ENCODE measurements around the gene ANKS1A. TPM values are rescaled to one million over a fixed set of nuclear protein-coding genes. Genes with fewer than 3 reads are reported as not detected.

ANKS1A gene
- total and polyA plus RNA-seq, 2 of the 4 experiments (the other 2 are of a cell fraction) = 7.2 to 7.5 TPM

DNA sequence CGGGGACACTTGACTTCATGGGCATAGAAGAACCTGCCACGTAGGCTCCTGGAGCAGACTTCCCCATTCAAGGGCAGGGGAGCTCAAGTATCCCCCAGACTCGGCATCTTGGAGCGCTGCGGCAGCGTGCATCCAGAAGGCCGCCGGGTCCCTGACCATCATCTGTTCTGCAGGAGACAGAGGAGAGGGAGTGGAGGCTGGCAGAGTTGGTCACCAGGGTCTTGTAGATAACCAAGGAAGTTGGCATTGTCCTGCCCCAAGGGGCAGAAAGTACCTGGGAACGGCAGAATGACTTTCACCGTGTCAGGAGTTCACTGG lies 169.3 kb downstream of the ANKS1A start (continued):
- no peak for TF ChIP-seq RCOR1 (IDR thresholded peaks at IDR 0.05; ENCODE audit: insufficient replicate concordance, low read length)
- no peak for TF ChIP-seq ELK1 (IDR thresholded peaks at IDR 0.05; ENCODE audit: borderline replicate concordance, low read depth, low read length)

- Histone ChIP-seq H2BK20ac (ENCODE audit: low read depth, low read length) (no peak overlapping the region), H3K9me3 (ENCODE audit: control insufficient read depth, insufficient read depth, low read length) (no peaks in the 10 kb centered on the region), H3K27me3 (ENCODE audit: control insufficient read depth, insufficient read depth, low read length) (no peaks in the 10 kb centered on the region), H2AK5ac (ENCODE audit: low read depth, low read length) (no peak overlapping the region), H4K5ac (ENCODE audit: low read depth, low read length) (no peak overlapping the region), H3K79me1 (ENCODE audit: low read depth in 1 of 2, low read length in 2 of 2) (no peaks in the 10 kb centered on the region), H3K36me3 (ENCODE audit: control insufficient read depth, insufficient read depth, low read length) (peaks cover 25% of the 10 kb centered on the region), H2BK15ac (ENCODE audit: low read depth, low read length) (no peak overlapping the region), H2AK9ac (replicated peaks; ENCODE audit: low read depth, low read length, poor library complexity) (no peak overlapping the region), H3K4me3 (ENCODE audit: insufficient read depth, low read depth, low read length) (no peak overlapping the region), H3K18ac (ENCODE audit: low read depth, low read length) (no peak overlapping the region), H4K20me1 (ENCODE audit: insufficient read depth, low read length) (no peaks in the 10 kb centered on the region), H3K14ac (replicated peaks; ENCODE audit: low read depth, low read length) (no peak overlapping the region), H3K9me1 (ENCODE audit: insufficient read depth, low read length) (peaks cover 3% of the 10 kb centered on the region; the same call in 1 of the 2 replicates), H3K9ac (ENCODE audit: low read depth, low read length) (no peak overlapping the region), H3K4me2 (ENCODE audit: low read depth, low read length) (no peak overlapping the region), H2AFZ (replicated peaks; ENCODE audit: low read length, poor library complexity) (no peak overlapping the region), H3K27ac (ENCODE audit: insufficient read depth, low read length) (no peak overlapping the region), H4K91ac (ENCODE audit: insufficient read depth, low read depth, low read length) (no peak overlapping the region), H3K4ac (ENCODE audit: low read depth, low read length) (no peak overlapping the region), H2BK120ac (ENCODE audit: low read depth, low read length) (no peak overlapping the region), H3K23ac (ENCODE audit: low read depth, low read length) (no peak overlapping the region), H2BK5ac (ENCODE audit: low read depth, low read length, poor library complexity, severe bottlenecking) (no peak overlapping the region), H4K8ac (ENCODE audit: low read depth in 2 of 2, low read length in 2 of 2) (no peak overlapping the region), H3K4me1 (ENCODE audit: control insufficient read depth, insufficient read depth, low read length) (peaks cover 3% of the 10 kb centered on the region), H3K56ac (ENCODE audit: extremely low read depth, insufficient read depth, low read length) (no peak overlapping the region)
- intact Hi-C loops (cut with micrococcal nuclease) = no loop called here
- in situ Hi-C loops (cut with MboI; ENCODE audit: low sequenced_read_pairs) = no loop called here
- CTCF ChIA-PET = no interaction called here
- POLR2A ChIA-PET (ENCODE audit: unreplicated experiment) = no interaction called here
- 91% methylated on average over 9 of the region's 21 CpGs; no CpG with 5 or more reads in 1 of the 2 experiments for WGBS, 2 experiments (ENCODE audit: extremely low coverage in 2 of 2, insufficient read length in 1 of 2)
- no TSS peak for BruUV-seq (replicated peaks)
- dilution Hi-C loops (cut with HindIII; ENCODE audit: low sequenced_read_pairs, unreplicated experiment) = no loop called here
- DNase-seq (no peak), ATAC-seq (ENCODE audit: low read depth) (no peak)
- TF ChIP-seq CHD1 (IDR thresholded peaks at IDR 0.05; ENCODE audit: low read depth, low read length) (no peak), SMC3 (IDR thresholded peaks at IDR 0.05; ENCODE audit: low read depth, low read length) (no peak), ELK1 (IDR thresholded peaks at IDR 0.05; ENCODE audit: borderline replicate concordance, low read depth, low read length) (no peak), BHLHE40 (IDR thresholded peaks at IDR 0.05; ENCODE audit: low read depth, low read length) (no peak), USF2 (IDR thresholded peaks at IDR 0.05; ENCODE audit: low read depth, low read length) (no peak), RFX5 (IDR thresholded peaks at IDR 0.05; ENCODE audit: low read depth, low read length) (no peak), MAZ (IDR thresholded peaks at IDR 0.05; ENCODE audit: borderline replicate concordance, low read depth, low read length) (no peak), NFE2L2 (IDR thresholded peaks at IDR 0.05; ENCODE audit: low read depth, low read length) (no peak), CEBPB (IDR thresholded peaks at IDR 0.05; ENCODE audit: low read depth, low read length) (no peak), FOS (IDR thresholded peaks at IDR 0.05; ENCODE audit: low read depth, low read length) (no peak)
Measured at GRCh38 chr6:35058865-35059522, 169.9 kb downstream of the ANKS1A start.

Measured in IMR-90 (cell line).